ENCODE results near the gene SLC39A11. TPM values are rescaled to one million over a fixed set of nuclear protein-coding genes. Genes with fewer than 3 reads are reported as not detected.

Gene SLC39A11
- total RNA-seq, 1 experiment from 2014 or later: 56.1 TPM

GRCh38 chr17:72865954-72866353, 226.5 kb downstream of the SLC39A11 start:
- no peaks in the 10 kb centered on the region for H3K27me3 ChIP-seq (ENCODE audit: control insufficient read depth, insufficient read depth, low read length)
- H3K9me3 ChIP-seq (ENCODE audit: control insufficient read depth, insufficient read depth, low read depth, low read length): no peaks in the 10 kb centered on the region
- CTCF ChIA-PET: no interaction called here
- no peaks in the 10 kb centered on the region for H3K36me3 ChIP-seq (ENCODE audit: control insufficient read depth, insufficient read depth, low read length)
- POLR2A ChIA-PET: no interaction called here
- no peak overlapping the region for H3K27ac ChIP-seq (ENCODE audit: low read length)
- H3K4me3 ChIP-seq (ENCODE audit: low read depth in 2 of 2, low read length in 2 of 2): no peak overlapping the region
- ATAC-seq (no peak), DNase-seq (ENCODE audit: low read depth, low spot score) (no peak)
- no peaks in the 10 kb centered on the region for H3K4me1 ChIP-seq (ENCODE audit: control insufficient read depth, insufficient read depth, low read length)
- TF ChIP-seq TCF7L2 (IDR thresholded peaks at IDR 0.05; ENCODE audit: low read depth, low read length) (no peak), POLR2AphosphoS5 (IDR thresholded peaks at IDR 0.05; ENCODE audit: low read depth, low read length) (no peak)
- BruUV-seq (replicated peaks): no TSS peak
- in situ Hi-C loops (cut with HindIII; ENCODE audit: low pct_unique_long_range_greater_than_20kb, low sequenced_read_pairs) (no loop called here), intact Hi-C loops (cut with micrococcal nuclease; ENCODE audit: unreplicated experiment) (no loop called here)

- TF ChIP-seq TCF7L2 (IDR thresholded peaks at IDR 0.05; ENCODE audit: low read depth, low read length) (no peak), POLR2AphosphoS5 (IDR thresholded peaks at IDR 0.05; ENCODE audit: low read depth, low read length) (no peak), SIN3A (IDR thresholded peaks at IDR 0.05; ENCODE audit: borderline replicate concordance, insufficient read depth, low read depth, low read length) (no peak)
- TF ChIP-seq, protein P1, sequence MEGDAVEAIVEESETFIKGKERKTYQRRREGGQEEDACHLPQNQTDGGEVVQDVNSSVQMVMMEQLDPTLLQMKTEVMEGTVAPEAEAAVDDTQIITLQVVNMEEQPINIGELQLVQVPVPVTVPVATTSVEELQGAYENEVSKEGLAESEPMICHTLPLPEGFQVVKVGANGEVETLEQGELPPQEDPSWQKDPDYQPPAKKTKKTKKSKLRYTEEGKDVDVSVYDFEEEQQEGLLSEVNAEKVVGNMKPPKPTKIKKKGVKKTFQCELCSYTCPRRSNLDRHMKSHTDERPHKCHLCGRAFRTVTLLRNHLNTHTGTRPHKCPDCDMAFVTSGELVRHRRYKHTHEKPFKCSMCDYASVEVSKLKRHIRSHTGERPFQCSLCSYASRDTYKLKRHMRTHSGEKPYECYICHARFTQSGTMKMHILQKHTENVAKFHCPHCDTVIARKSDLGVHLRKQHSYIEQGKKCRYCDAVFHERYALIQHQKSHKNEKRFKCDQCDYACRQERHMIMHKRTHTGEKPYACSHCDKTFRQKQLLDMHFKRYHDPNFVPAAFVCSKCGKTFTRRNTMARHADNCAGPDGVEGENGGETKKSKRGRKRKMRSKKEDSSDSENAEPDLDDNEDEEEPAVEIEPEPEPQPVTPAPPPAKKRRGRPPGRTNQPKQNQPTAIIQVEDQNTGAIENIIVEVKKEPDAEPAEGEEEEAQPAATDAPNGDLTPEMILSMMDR (IDR thresholded peaks at IDR 0.05): no peak
- TF ChIP-seq, protein P2, sequence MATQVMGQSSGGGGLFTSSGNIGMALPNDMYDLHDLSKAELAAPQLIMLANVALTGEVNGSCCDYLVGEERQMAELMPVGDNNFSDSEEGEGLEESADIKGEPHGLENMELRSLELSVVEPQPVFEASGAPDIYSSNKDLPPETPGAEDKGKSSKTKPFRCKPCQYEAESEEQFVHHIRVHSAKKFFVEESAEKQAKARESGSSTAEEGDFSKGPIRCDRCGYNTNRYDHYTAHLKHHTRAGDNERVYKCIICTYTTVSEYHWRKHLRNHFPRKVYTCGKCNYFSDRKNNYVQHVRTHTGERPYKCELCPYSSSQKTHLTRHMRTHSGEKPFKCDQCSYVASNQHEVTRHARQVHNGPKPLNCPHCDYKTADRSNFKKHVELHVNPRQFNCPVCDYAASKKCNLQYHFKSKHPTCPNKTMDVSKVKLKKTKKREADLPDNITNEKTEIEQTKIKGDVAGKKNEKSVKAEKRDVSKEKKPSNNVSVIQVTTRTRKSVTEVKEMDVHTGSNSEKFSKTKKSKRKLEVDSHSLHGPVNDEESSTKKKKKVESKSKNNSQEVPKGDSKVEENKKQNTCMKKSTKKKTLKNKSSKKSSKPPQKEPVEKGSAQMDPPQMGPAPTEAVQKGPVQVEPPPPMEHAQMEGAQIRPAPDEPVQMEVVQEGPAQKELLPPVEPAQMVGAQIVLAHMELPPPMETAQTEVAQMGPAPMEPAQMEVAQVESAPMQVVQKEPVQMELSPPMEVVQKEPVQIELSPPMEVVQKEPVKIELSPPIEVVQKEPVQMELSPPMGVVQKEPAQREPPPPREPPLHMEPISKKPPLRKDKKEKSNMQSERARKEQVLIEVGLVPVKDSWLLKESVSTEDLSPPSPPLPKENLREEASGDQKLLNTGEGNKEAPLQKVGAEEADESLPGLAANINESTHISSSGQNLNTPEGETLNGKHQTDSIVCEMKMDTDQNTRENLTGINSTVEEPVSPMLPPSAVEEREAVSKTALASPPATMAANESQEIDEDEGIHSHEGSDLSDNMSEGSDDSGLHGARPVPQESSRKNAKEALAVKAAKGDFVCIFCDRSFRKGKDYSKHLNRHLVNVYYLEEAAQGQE (IDR thresholded peaks at IDR 0.05; ENCODE audit: insufficient read depth in 1 of 2, low read depth in 2 of 2, low read length in 1 of 2): no peak
- in situ Hi-C loops (cut with HindIII; ENCODE audit: low pct_unique_long_range_greater_than_20kb, low sequenced_read_pairs): no loop called here
- ChIA-PET CTCF (no interaction called here), POLR2A (no interaction called here)
- BruUV-seq (replicated peaks): no TSS peak
- Histone ChIP-seq H3K36me3 (ENCODE audit: control insufficient read depth, insufficient read depth, low read length) (no peaks in the 10 kb centered on the region), H3K4me3 (ENCODE audit: low read depth in 2 of 2, low read length in 2 of 2) (no peak overlapping the region), H3K4me1 (ENCODE audit: control insufficient read depth, insufficient read depth, low read length) (no peaks in the 10 kb centered on the region), H3K27me3 (ENCODE audit: control insufficient read depth, insufficient read depth, low read length) (no peaks in the 10 kb centered on the region), H3K27ac (ENCODE audit: low read length) (no peak overlapping the region), H3K9me3 (ENCODE audit: control insufficient read depth, insufficient read depth, low read depth, low read length) (no peaks in the 10 kb centered on the region)
- DNase-seq (ENCODE audit: low read depth, low spot score): no peak
- ATAC-seq: no peak
- intact Hi-C loops (cut with micrococcal nuclease; ENCODE audit: unreplicated experiment): no loop called here
Measured at GRCh38 chr17:72863526-72864211, 228.8 kb downstream of the SLC39A11 start.

- ChIA-PET POLR2A (interaction anchor here (0.6 kb wide), 1 partner anchor 11 kb away, joined by 5 read pairs; no protein-coding TSS in a partner anchor), CTCF (no interaction called here)
- no TSS peak for BruUV-seq (replicated peaks)
- intact Hi-C loops (cut with micrococcal nuclease; ENCODE audit: unreplicated experiment) (no loop called here), in situ Hi-C loops (cut with HindIII; ENCODE audit: low pct_unique_long_range_greater_than_20kb, low sequenced_read_pairs) (no loop called here)
- Histone ChIP-seq H3K9me3 (ENCODE audit: control insufficient read depth, insufficient read depth, low read depth, low read length) (no peaks in the 10 kb centered on the region), H3K36me3 (ENCODE audit: control insufficient read depth, insufficient read depth, low read length) (no peaks in the 10 kb centered on the region), H3K4me3 (ENCODE audit: low read depth in 2 of 2, low read length in 2 of 2) (no peak overlapping the region), H3K27ac (ENCODE audit: low read length) (no peak overlapping the region), H3K27me3 (ENCODE audit: control insufficient read depth, insufficient read depth, low read length) (no peaks in the 10 kb centered on the region), H3K4me1 (ENCODE audit: control insufficient read depth, insufficient read depth, low read length) (no peaks in the 10 kb centered on the region)
- no peak for DNase-seq (ENCODE audit: low read depth, low spot score)
- TF ChIP-seq SIN3A (IDR thresholded peaks at IDR 0.05; ENCODE audit: borderline replicate concordance, insufficient read depth, low read depth, low read length) (no peak), POLR2AphosphoS5 (IDR thresholded peaks at IDR 0.05; ENCODE audit: low read depth, low read length) (no peak), TCF7L2 (IDR thresholded peaks at IDR 0.05; ENCODE audit: low read depth, low read length) (no peak)
- TF ChIP-seq, protein P1 (IDR thresholded peaks at IDR 0.05): no peak
- TF ChIP-seq, protein P2 (IDR thresholded peaks at IDR 0.05; ENCODE audit: insufficient read depth in 1 of 2, low read depth in 2 of 2, low read length in 1 of 2): no peak
- ATAC-seq: no peak
Measured at GRCh38 chr17:72862276-72862999, 230.1 kb downstream of the SLC39A11 start.

Measured in Panc1 (cell line).